Muscle layer of colon (tissue), 2 donors: ENCODE measurements around the gene FNDC8.
A peak's percentile ranks its signal among the peaks of the same experiment; 100 is the strongest.

Experiments
- H3K27ac ChIP-seq: one replicate; pipeline ENCODE4 v1.7.0; 2013; ENCODE audit warnings: low read depth, mild to moderate bottlenecking, low read length, moderate library complexity
- H3K27me3 ChIP-seq, 2 donors: one replicate each; pipeline ENCODE4 v1.7.0; 2013; ENCODE audit warnings: low read length in 2 of 2, mild to moderate bottlenecking in 2 of 2; ENCODE audit not compliant: insufficient read depth in 2 of 2, control insufficient read depth in 1 of 2
- H3K36me3 ChIP-seq: one replicate; pipeline ENCODE4 v1.7.0; 2013; ENCODE audit warnings: mild to moderate bottlenecking, low read length; ENCODE audit not compliant: insufficient read depth
- H3K4me1 ChIP-seq: one replicate; pipeline ENCODE4 v1.7.0; 2013; ENCODE audit warnings: mild to moderate bottlenecking, low read length; ENCODE audit not compliant: insufficient read depth
- H3K4me3 ChIP-seq, 2 donors: one replicate each; pipeline ENCODE4 v1.7.0; 2013; ENCODE audit warnings: low read length in 2 of 2, low read depth in 1 of 2, mild to moderate bottlenecking in 1 of 2, moderate library complexity in 1 of 2
- H3K9ac ChIP-seq: one replicate; pipeline ENCODE4 v1.7.0; 2013; ENCODE audit warnings: low read length
- H3K9me3 ChIP-seq: one replicate; pipeline ENCODE4 v1.7.0; 2013; ENCODE audit warnings: mild to moderate bottlenecking, low read length
- donor health status: abdominal sarcoma.
- donor health status: Adenocarcinoma of cecum.

FNDC8 gene

DNA sequence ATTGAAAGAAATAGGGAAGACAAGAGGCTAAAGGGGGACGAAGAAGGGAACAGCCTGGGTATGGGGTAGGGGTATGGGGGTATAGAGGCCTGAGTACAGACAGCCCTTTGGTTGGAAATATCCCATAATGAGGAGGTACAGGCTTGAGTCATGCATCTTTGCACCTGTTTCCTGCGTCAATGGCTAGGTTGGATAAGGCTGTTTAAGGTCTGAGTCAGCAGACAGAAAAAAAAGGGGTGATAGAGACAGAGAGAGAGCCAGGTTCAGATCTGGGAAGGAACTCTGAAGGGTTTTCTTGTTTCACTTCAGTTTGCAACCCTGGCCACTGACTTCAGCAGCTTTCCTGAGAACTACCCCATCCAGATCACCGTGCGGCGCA is 8.5 kb downstream of the FNDC8 start:
- peaks cover 22% of the 10 kb centered on the region for H3K36me3 ChIP-seq
- H3K27ac ChIP-seq, result no peak overlapping the region
- H3K27me3 ChIP-seq, result no peaks in the 10 kb centered on the region
- H3K4me1 ChIP-seq, result no peaks in the 10 kb centered on the region
- no peak overlapping the region for H3K4me3 ChIP-seq
- H3K9ac ChIP-seq, result no peak overlapping the region
- H3K9me3 ChIP-seq, result no peaks in the 10 kb centered on the region

DNA sequence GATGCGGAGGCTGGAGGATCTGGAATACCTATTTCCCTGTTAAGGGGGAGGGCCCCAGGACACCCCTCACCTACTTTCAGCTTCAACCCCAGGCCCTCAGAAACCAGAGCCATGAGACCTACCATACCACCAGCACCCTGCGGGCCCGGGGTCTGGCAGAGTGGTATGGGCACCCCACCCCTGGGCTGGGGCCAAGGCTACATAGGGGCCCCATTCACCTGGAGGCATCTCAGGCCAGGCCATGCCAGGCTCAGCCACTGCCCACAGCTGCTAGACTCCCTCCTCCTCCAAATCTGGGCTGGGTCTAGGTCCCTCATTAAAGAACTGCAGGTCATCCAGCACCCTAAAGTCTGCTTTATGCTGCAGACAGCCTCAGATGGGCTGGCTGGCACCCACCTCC is 9.0 kb downstream of the FNDC8 start:
- Histone ChIP-seq H3K27me3 (no peaks in the 10 kb centered on the region), H3K27ac (no peak overlapping the region), H3K36me3 (peaks cover 27% of the 10 kb centered on the region), H3K4me3 (no peak overlapping the region), H3K4me1 (no peaks in the 10 kb centered on the region), H3K9me3 (no peaks in the 10 kb centered on the region), H3K9ac (no peak overlapping the region)

DNA sequence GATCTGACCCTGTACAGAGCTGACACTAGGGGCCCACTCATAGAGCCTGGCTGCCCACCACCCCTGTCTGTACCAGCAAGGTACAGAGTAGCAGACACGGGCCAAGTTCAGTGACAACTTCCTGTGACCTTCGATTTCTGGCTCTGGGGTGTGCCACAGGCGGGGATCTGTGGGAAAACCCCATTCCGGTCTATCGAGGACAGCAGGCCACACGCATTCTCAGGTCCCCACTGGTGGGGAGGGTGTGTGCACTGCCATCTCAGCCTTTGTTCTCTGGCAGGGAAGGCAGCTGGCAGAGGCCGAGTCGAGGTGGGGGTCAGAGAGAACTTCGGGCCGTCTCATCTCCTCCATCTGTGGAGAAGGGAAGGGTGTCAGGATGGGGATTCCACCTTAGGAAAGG is 10.7 kb downstream of the FNDC8 start:
- no peak overlapping the region for H3K27ac ChIP-seq
- H3K4me1 ChIP-seq, result no peaks in the 10 kb centered on the region
- no peaks in the 10 kb centered on the region for H3K9me3 ChIP-seq
- no peak overlapping the region for H3K9ac ChIP-seq
- H3K36me3 ChIP-seq, result peaks cover 40% of the 10 kb centered on the region
- no peak overlapping the region for H3K4me3 ChIP-seq
- no peaks in the 10 kb centered on the region for H3K27me3 ChIP-seq

DNA sequence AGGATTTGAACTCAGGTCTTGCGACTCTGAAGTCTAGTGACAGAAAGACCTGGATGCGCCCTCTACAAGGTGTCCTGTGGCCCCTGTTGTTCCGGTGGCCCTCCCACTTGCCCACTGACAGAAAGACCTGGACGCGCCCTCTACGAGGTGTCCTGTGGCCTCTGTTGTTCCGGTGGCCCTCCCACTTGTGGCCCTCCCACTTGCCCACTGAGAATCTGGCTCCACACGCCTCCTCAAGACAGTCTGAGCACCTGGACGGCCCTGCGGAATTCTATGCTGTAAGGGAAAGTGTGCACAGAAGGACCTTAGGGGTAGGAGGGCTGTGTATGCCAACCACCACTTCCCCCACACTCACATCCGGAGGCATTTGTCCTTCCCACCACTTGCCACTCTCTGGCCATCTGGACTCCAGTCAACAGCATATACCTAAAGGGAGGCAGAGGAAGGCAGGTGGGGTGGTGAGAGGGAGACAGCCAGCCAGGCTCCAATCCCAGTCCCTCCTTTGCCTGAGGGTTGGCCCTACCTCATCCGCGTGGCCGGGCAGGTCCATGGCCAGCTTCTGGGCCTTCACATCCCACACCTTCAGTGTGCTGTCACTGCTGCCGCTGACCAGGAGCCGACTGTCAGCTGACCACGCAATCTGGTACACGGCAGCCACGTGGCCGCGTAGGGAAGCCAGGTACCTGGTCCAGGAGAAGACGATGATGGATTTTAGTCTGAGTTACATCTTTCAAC is 11.6 kb downstream of the FNDC8 start:
- no peaks in the 10 kb centered on the region for H3K4me1 ChIP-seq
- no peak overlapping the region for H3K4me3 ChIP-seq
- H3K9ac ChIP-seq, result no peak overlapping the region
- H3K27me3 ChIP-seq, result no peaks in the 10 kb centered on the region
- H3K27ac ChIP-seq, result no peak overlapping the region
- peaks cover 48% of the 10 kb centered on the region for H3K36me3 ChIP-seq
- H3K9me3 ChIP-seq, result no peaks in the 10 kb centered on the region

DNA sequence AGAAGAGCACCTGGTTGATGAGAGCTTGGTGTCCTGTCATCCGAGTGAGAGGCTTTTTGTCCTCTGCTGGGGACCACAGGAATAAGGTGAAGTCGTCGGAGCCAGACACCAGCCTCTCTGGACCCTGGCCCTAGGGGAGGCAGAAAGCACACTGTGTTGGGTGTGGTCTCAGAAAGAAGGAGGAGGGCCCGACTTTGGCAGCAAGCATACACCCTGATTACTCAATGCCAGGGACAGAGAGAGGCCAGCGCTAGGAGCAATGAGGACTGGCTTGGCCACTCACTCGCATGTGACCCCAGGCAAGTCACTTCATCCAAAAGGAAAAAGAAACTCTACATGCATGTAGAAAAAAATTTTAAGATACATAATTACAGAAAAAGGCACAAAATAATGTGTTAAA is 13.9 kb downstream of the FNDC8 start:
- H3K9ac ChIP-seq, result no peak overlapping the region
- no peaks in the 10 kb centered on the region for H3K27me3 ChIP-seq
- peaks cover 65% of the 10 kb centered on the region for H3K36me3 ChIP-seq

DNA sequence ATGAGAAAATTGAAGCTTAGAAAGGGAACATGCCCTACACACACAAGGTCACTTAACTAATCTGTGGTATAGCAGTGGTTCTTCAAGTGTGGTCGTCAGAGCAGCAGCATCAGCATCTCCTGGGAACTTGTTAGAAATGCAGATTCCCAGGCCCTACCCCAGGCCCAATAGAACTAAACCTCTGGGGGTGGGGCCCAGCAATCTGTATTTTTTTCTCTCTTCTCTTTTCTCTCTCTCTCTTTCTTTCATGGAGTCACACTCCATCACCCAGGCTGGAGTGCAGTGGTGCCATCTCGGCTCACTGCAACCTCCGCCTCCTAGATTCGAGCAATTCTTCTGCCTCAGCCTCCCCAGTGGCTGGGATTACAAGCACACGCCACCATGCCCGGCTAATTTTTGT is 16.8 kb downstream of the FNDC8 start:
- H3K4me3 ChIP-seq, result no peak overlapping the region
- H3K9me3 ChIP-seq, result no peaks in the 10 kb centered on the region
- peaks cover 56% of the 10 kb centered on the region for H3K36me3 ChIP-seq
- no peak overlapping the region for H3K9ac ChIP-seq
- peaks cover 8% of the 10 kb centered on the region for H3K4me1 ChIP-seq
- no peak overlapping the region for H3K27ac ChIP-seq
- no peaks in the 10 kb centered on the region for H3K27me3 ChIP-seq

More for the DNA sequence above, 13.9 kb downstream of the FNDC8 start:
- Histone ChIP-seq H3K4me3 (no peak overlapping the region), H3K4me1 (no peaks in the 10 kb centered on the region), H3K27ac (no peak overlapping the region), H3K9me3 (no peaks in the 10 kb centered on the region)

DNA sequence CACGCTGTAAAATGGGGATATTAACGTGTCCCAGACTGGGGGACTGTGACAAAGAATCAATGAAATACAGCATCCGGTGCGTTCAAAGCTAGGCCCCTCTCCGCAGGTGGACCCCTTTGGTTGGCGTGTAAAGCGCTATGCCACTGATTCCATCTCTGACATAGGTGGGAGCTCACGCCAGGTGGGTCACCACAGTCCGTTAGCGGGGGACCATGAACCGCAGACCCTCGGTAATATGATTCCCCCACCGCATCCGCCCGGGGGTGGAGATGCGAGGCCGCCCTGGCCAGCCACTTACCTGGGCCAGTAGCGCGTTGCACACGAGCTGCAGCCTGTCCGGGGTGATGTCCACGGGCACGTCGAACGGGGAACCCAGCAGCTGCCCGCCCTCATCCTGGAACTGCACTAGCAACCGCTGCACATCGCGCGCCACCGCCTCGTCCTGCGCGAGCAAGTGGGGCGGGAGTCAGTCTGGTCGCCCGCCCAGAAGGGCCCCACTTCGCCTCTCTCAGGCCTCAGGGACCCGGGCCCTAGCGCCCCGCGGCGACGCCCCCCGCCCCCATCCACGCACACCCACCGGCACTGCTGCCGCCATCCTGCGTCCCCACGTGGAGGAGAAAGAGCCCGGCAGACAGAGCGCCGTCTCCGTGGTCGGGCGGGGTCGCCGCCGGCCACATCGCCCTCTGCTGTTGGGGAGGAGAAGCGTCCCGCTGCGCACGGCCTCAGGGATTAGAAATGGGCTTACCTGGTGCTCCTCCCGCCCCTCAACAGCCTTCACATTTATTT is 20.5 kb downstream of the FNDC8 start, which contains the start of gene NLE1:
TSS of gene NLE1 (minus strand) at position 623 of the 786 bp plus-strand sequence. CDS start at position 595, 28 bp downstream.
- Histone ChIP-seq H3K9ac (peak within 1 kb of the TSS; percentile 36), H3K36me3 (peaks cover 27% of the 10 kb centered on the region), H3K4me1 (peaks cover 8% of the 10 kb centered on the region), H3K4me3 (peak within 1 kb of the TSS; percentile 84 to 96), H3K9me3 (no peaks in the 10 kb centered on the region), H3K27me3 (no peaks in the 10 kb centered on the region), H3K27ac (peak within 1 kb of the TSS; percentile 52)

DNA sequence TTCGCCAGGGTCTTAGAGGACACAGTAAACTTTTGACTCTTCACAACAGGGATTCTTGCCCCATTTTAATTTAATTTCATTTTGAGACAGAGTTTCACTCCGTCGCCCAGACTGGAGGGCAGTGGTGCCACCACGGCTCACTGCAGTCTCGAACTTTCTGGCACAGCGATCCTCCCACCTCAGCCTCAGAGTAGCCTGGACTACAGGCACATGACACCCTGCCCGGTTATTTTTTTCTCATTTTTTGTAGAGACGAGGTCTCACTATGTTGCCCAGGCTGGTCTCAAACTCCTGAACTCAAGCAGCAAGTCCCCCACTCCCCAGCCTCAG is 21.0 kb downstream of the FNDC8 start:
- no peaks in the 10 kb centered on the region for H3K27me3 ChIP-seq
- H3K9me3 ChIP-seq, result no peaks in the 10 kb centered on the region
- no peak overlapping the region for H3K9ac ChIP-seq
- H3K27ac ChIP-seq, result peak overlapping the region; percentile 52
- peaks cover 8% of the 10 kb centered on the region for H3K4me1 ChIP-seq
- peak overlapping the region; percentile 84 to 96 for H3K4me3 ChIP-seq
- H3K36me3 ChIP-seq, result peaks cover 22% of the 10 kb centered on the region

DNA sequence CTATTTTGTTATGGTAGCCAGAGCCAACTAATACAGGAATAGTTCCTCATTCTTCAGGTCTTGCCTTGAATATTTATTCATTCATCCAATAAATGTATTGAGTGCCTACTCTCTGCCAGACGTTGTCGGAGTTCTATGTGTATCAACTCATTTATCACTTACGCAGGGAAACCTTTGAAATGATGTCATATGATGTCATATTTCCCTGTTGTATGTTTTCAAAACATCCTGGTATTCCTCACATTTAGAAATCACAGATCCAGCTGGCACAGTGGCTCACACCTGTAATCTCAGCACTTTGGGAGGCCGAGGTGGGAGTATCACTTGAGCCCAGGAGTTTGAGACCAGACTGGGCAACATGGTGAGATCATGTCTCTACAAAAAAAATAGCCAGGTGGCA is 23.4 kb downstream of the FNDC8 start:
- Histone ChIP-seq H3K9ac (no peak overlapping the region), H3K4me1 (peaks cover 8% of the 10 kb centered on the region)

DNA sequence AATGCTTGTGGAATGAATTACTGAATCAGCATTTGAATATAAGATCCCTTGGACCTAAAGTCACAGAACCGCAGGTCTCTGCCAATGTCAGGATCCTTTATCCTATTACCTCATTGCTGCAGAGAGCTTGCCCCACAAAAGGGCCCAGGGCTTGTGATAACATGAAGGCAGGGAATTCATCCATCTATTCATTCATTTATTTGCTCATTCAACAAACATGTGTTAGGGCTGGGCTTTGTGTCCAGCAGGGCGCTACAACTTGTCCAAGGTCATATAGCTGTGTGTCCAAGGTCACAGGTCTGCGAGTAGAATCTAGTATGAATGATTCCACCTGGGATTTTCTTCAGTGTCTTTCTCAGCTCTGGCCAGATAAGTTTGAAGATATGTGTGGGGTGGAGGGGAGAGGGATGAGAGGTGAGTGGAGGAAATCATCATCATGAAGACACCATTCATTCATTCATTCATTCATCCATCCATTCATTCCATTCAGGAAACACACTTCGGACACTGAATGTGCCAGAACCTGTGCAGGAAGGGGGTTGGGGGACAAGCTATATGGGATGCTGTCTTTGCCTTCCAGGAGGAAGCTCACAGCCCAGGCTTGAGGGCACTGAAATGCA is 24.9 kb downstream of the FNDC8 start:
- H3K9ac ChIP-seq, result no peak overlapping the region

More for the DNA sequence above, 23.4 kb downstream of the FNDC8 start:
- no peak overlapping the region for H3K27ac ChIP-seq
- H3K4me3 ChIP-seq, result no peak overlapping the region
- peaks cover under 1% of the 10 kb centered on the region for H3K36me3 ChIP-seq
- H3K9me3 ChIP-seq, result no peaks in the 10 kb centered on the region
- no peaks in the 10 kb centered on the region for H3K27me3 ChIP-seq

DNA sequence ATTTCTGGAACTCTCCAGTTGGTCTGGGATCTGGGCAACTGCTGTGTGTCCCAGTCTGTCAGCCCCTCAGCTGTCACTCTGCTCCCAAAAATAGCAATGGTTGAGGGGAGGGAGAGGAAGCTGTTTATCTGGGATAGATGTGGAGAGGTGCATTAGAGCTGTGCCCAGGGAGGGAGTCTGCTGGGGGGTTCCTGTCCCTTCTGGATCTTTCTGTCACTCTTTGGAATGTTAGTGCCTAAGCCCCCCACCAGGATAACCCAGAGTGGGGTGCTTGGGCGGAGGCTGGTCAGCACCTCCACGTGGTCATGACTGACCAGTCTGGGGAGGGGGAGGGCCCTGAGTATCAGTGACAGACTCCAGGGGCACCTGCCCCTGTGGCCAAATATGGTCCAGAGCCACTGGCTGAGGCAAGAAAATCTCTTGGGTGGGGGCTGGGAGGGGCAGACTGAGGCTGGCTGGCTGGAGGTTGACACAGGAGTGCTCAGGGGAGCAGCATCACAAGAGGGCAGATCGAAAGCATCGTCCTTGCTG is 26.0 kb downstream of the FNDC8 start, which contains the start of gene UNC45B:
TSS of gene UNC45B (plus strand) at position 443 of the 531 bp plus-strand sequence. CDS start 447 bp downstream, outside the sequence.
- H3K36me3 ChIP-seq, result no peaks in the 10 kb centered on the region
- H3K4me3 ChIP-seq, result no peak within 1 kb of the TSS
- H3K9ac ChIP-seq, result no peak within 1 kb of the TSS
- H3K27me3 ChIP-seq, result no peaks in the 10 kb centered on the region
- no peak within 1 kb of the TSS for H3K27ac ChIP-seq
- no peaks in the 10 kb centered on the region for H3K9me3 ChIP-seq
- no peaks in the 10 kb centered on the region for H3K4me1 ChIP-seq

More for the DNA sequence above, 24.9 kb downstream of the FNDC8 start:
- Histone ChIP-seq H3K4me1 (no peaks in the 10 kb centered on the region), H3K27me3 (no peaks in the 10 kb centered on the region), H3K27ac (no peak overlapping the region), H3K36me3 (no peaks in the 10 kb centered on the region), H3K4me3 (no peak overlapping the region), H3K9me3 (no peaks in the 10 kb centered on the region)
